SKM-1 (cell line): ENCODE results near the gene PCDHGA1.
"Not testable (repeated sequence)": the region's sequence is repeated elsewhere in the genome, so short reads cannot be mapped to it uniquely, and the experiment has no call there.

Source experiments
- DNase-seq: peaks from one replicate; lab custom pipeline; 2025; ENCODE audit not compliant: unreplicated experiment; lab: John Stamatoyannopoulos, UW

PCDHGA1 gene

GRCh38 chr5:141346017-141346416 is 15.7 kb downstream of the PCDHGA1 start:
- not testable (repeated sequence) for DNase-seq

GRCh38 chr5:141349917-141350619 is 19.8 kb downstream of the PCDHGA1 start, which contains the start of gene PCDHGB1:
Gene PCDHGB1, plus strand, starts transcription at chr5:141350099. Its CDS starts 162 bp downstream, at chr5:141350261.
- DNase-seq: no peak

- no peak for DNase-seq
Measured at GRCh38 chr5:141351591-141351990, 21.3 kb downstream of the PCDHGA1 start.

- DNase-seq: no peak
Measured at GRCh38 chr5:141354900-141355469, 24.7 kb downstream of the PCDHGA1 start, which contains the start of gene PCDHGA4. Gene PCDHGA4, plus strand, starts transcription at chr5:141355021. Its CDS starts 87 bp downstream, at chr5:141355108.

- no peak for DNase-seq
Measured at GRCh38 chr5:141355641-141356040, 25.3 kb downstream of the PCDHGA1 start.

GRCh38 chr5:141356133-141356532 is 25.8 kb downstream of the PCDHGA1 start:
- DNase-seq: no peak

GRCh38 chr5:141356950-141357349 is 26.6 kb downstream of the PCDHGA1 start:
- no peak for DNase-seq

- DNase-seq: no peak
Measured at GRCh38 chr5:141359790-141360426, 29.6 kb downstream of the PCDHGA1 start, which contains the start of gene PCDHGB2. Gene PCDHGB2, plus strand, starts transcription at chr5:141359994. Its CDS starts 142 bp downstream, at chr5:141360136.

GRCh38 chr5:141360685-141361084 is 30.4 kb downstream of the PCDHGA1 start:
- DNase-seq: no peak

- DNase-seq: no peak
Measured at GRCh38 chr5:141362719-141363118, 32.4 kb downstream of the PCDHGA1 start.

- DNase-seq: no peak
Measured at GRCh38 chr5:141363952-141364660, 33.8 kb downstream of the PCDHGA1 start, which contains the start of gene PCDHGA5. Gene PCDHGA5, plus strand, starts transcription at chr5:141364162. Its CDS starts 169 bp downstream, at chr5:141364331.

- no peak for DNase-seq
Measured at GRCh38 chr5:141366016-141366896, 35.9 kb downstream of the PCDHGA1 start.

GRCh38 chr5:141369994-141370848 is 39.9 kb downstream of the PCDHGA1 start, which contains the start of gene PCDHGB3:
Gene PCDHGB3, plus strand, starts transcription at chr5:141370242. Its CDS starts 153 bp downstream, at chr5:141370395.
- DNase-seq: no peak

- DNase-seq: no peak
Measured at GRCh38 chr5:141371572-141372475, 41.5 kb downstream of the PCDHGA1 start.

GRCh38 chr5:141373673-141374317 is 43.5 kb downstream of the PCDHGA1 start, which contains the start of gene PCDHGA6:
Gene PCDHGA6, plus strand, starts transcription at chr5:141373891. Its CDS starts 193 bp downstream, at chr5:141374084.
- no peak for DNase-seq

GRCh38 chr5:141374627-141375026 is 44.3 kb downstream of the PCDHGA1 start:
- DNase-seq: no peak

GRCh38 chr5:141375444-141376155 is 45.3 kb downstream of the PCDHGA1 start:
- not testable (repeated sequence) for DNase-seq
